IMR-90 (cell line): Measurements from ENCODE around the gene TMEM53. TPM values are rescaled to one million over a fixed set of nuclear protein-coding genes. Genes with fewer than 3 reads are reported as not detected.
A peak's percentile ranks its signal among the peaks of the same experiment; 100 is the strongest.

Experiments
- ATAC-seq: fragments of 200-7000 bp; cut with Tn5 transposase; 2 replicates; pipeline ENCODE4 v1.9.1; 2020; ENCODE audit warnings: low read depth, mild to moderate bottlenecking, moderate library complexity
- BruUV-seq: library from RNA; stranded (reverse); fragments of 400-500 nt; replicated peaks from 2 replicates; lab custom pipeline; 2021; lab: Mats Ljungman, UMichigan
- CTCF ChIA-PET: fragments of 300-600 bp; formaldehyde crosslinking; extraction: SDS; loops from one replicate; lab custom pipeline; 2021; ENCODE audit warnings: antibody characterized with exemption; lab: Yijun Ruan, JAX
- POLR2A ChIA-PET: fragments of 300-600 bp; sonication (Branson Sonifier 250); formaldehyde crosslinking; loops from one replicate; lab custom pipeline; 2022; ENCODE audit warnings: antibody characterized with exemption; ENCODE audit not compliant: unreplicated experiment; lab: Charles Lee
- DNase-seq: peaks from one replicate; pipeline ENCODE4 v3.0.0; 2013
- H2AFZ ChIP-seq: replicated peaks from 2 replicates; pipeline ENCODE3; 2013; ENCODE audit warnings: low read length, mild to moderate bottlenecking; ENCODE audit not compliant: poor library complexity
- H2AK5ac ChIP-seq: 2 replicates; pipeline ENCODE4 v1.6.1; 2013; ENCODE audit warnings: low read depth, low read length, inconsistent platforms
- H2AK9ac ChIP-seq: replicated peaks from 2 replicates; pipeline ENCODE3; 2013; ENCODE audit warnings: mild to moderate bottlenecking, low read depth, low read length, moderate library complexity; ENCODE audit not compliant: poor library complexity
- H2BK120ac ChIP-seq: 2 replicates; pipeline ENCODE4 v1.6.1; 2013; ENCODE audit warnings: low read depth, low read length, inconsistent platforms
- H2BK15ac ChIP-seq: 3 replicates; pipeline ENCODE4 v1.6.1; 2013; ENCODE audit warnings: low read depth, low read length, inconsistent platforms
- H2BK20ac ChIP-seq: 2 replicates; pipeline ENCODE4 v1.6.1; 2013; ENCODE audit warnings: low read depth, mild to moderate bottlenecking, inconsistent platforms, low read length, moderate library complexity
- H2BK5ac ChIP-seq: 2 replicates; pipeline ENCODE4 v1.6.1; 2013; ENCODE audit warnings: mild to moderate bottlenecking, low read depth, low read length, inconsistent platforms; ENCODE audit not compliant: poor library complexity, severe bottlenecking
- H3K14ac ChIP-seq: replicated peaks from 2 replicates; pipeline ENCODE4 v1.6.1; 2013; ENCODE audit warnings: low read depth, low read length, inconsistent platforms
- H3K18ac ChIP-seq: 2 replicates; pipeline ENCODE4 v1.6.1; 2013; ENCODE audit warnings: low read depth, low read length, control low read depth
- H3K23ac ChIP-seq: 2 replicates; pipeline ENCODE4 v1.6.1; 2013; ENCODE audit warnings: low read depth, low read length, inconsistent platforms
- H3K27ac ChIP-seq: 2 replicates; pipeline ENCODE4 v1.5.1; 2013; ENCODE audit warnings: mild to moderate bottlenecking, control low read depth, low read length; ENCODE audit not compliant: insufficient read depth
- H3K27me3 ChIP-seq: 2 replicates; pipeline ENCODE4 v1.6.1; 2013; ENCODE audit warnings: low read length; ENCODE audit not compliant: control insufficient read depth, insufficient read depth
- H3K36me3 ChIP-seq: 2 replicates; pipeline ENCODE4 v1.6.1; 2013; ENCODE audit warnings: low read length, mixed read lengths; ENCODE audit not compliant: control insufficient read depth, insufficient read depth
- H3K4ac ChIP-seq: 2 replicates; pipeline ENCODE4 v1.6.1; 2013; ENCODE audit warnings: low read depth, low read length, inconsistent platforms
- H3K4me1 ChIP-seq: 2 replicates; pipeline ENCODE4 v1.6.1; 2013; ENCODE audit warnings: low read length, mixed read lengths; ENCODE audit not compliant: control insufficient read depth, insufficient read depth
- H3K4me2 ChIP-seq: 2 replicates; pipeline ENCODE4 v1.6.1; 2013; ENCODE audit warnings: low read depth, mild to moderate bottlenecking, control low read depth, low read length, moderate library complexity
- H3K4me3 ChIP-seq: 2 replicates; pipeline ENCODE4 v1.5.1; 2013; ENCODE audit warnings: low read depth, mild to moderate bottlenecking, control low read depth, low read length, moderate library complexity; ENCODE audit not compliant: insufficient read depth
- H3K56ac ChIP-seq: 2 replicates; pipeline ENCODE4 v1.6.1; 2013; ENCODE audit warnings: low read length, inconsistent platforms; ENCODE audit not compliant: insufficient read depth; ENCODE audit errors: extremely low read depth
- H3K79me1 ChIP-seq, 2 experiments: 2 replicates each; pipeline ENCODE4 v1.6.1; 2013; ENCODE audit warnings: low read length in 2 of 2, inconsistent platforms in 1 of 2, low read depth in 1 of 2
- H3K9ac ChIP-seq: 2 replicates; pipeline ENCODE4 v1.6.1; 2013; ENCODE audit warnings: low read depth, low read length, control low read depth
- H3K9me1 ChIP-seq: 2 replicates; pipeline ENCODE4 v1.6.1; 2013; ENCODE audit warnings: low read length, inconsistent platforms; ENCODE audit not compliant: insufficient read depth
- H3K9me3 ChIP-seq: 2 replicates; pipeline ENCODE4 v1.6.1; 2013; ENCODE audit warnings: low read length; ENCODE audit not compliant: control insufficient read depth, insufficient read depth
- H4K20me1 ChIP-seq: 2 replicates; pipeline ENCODE4 v1.6.1; 2013; ENCODE audit warnings: low read length, inconsistent platforms; ENCODE audit not compliant: insufficient read depth
- H4K5ac ChIP-seq: 2 replicates; pipeline ENCODE4 v1.6.1; 2013; ENCODE audit warnings: mild to moderate bottlenecking, low read depth, low read length, control low read depth
- H4K8ac ChIP-seq, 2 experiments: 2 replicates each; pipeline ENCODE4 v1.6.1; 2013; ENCODE audit warnings: low read depth in 2 of 2, low read length in 2 of 2, control low read depth in 1 of 2, inconsistent platforms in 1 of 2
- H4K91ac ChIP-seq: 2 replicates; pipeline ENCODE4 v1.6.1; 2013; ENCODE audit warnings: low read depth, low read length, inconsistent platforms; ENCODE audit not compliant: insufficient read depth
- CEBPB ChIP-seq: IDR thresholded peaks from 2 replicates; pipeline ENCODE4 v1.6.1; 2012; ENCODE audit warnings: low read depth, low read length, improper control_type of control experiment
- CHD1 ChIP-seq: IDR thresholded peaks from 2 replicates; pipeline ENCODE4 v1.6.1; 2012; ENCODE audit warnings: low read depth, low read length, improper control_type of control experiment
- ELK1 ChIP-seq: fragments of 150-350 bp; IDR thresholded peaks from 2 replicates; pipeline ENCODE4 v1.6.1; 2016; ENCODE audit warnings: low read depth, mild to moderate bottlenecking, low read length, moderate library complexity, borderline replicate concordance
- FOS ChIP-seq: fragments of 150-350 bp; IDR thresholded peaks from 2 replicates; pipeline ENCODE4 v1.6.1; 2016; ENCODE audit warnings: low read depth, low read length
- MAFK ChIP-seq: IDR thresholded peaks from 2 replicates; pipeline ENCODE4 v1.6.1; 2012; ENCODE audit warnings: low read depth, low read length, improper control_type of control experiment
- MAZ ChIP-seq: IDR thresholded peaks from 2 replicates; pipeline ENCODE4 v1.6.1; 2012; ENCODE audit warnings: low read depth, mild to moderate bottlenecking, low read length, improper control_type of control experiment, moderate library complexity, borderline replicate concordance
- MXI1 ChIP-seq: IDR thresholded peaks from 2 replicates; pipeline ENCODE4 v1.6.1; 2012; ENCODE audit warnings: low read depth, mild to moderate bottlenecking, low read length, moderate library complexity, borderline replicate concordance
- NFE2L2 ChIP-seq: fragments of 150-350 bp; IDR thresholded peaks from 2 replicates; pipeline ENCODE4 v1.6.1; 2016; ENCODE audit warnings: low read depth, mild to moderate bottlenecking, low read length
- POLR2A ChIP-seq: IDR thresholded peaks from 2 replicates; pipeline ENCODE4 v1.6.1; 2012; ENCODE audit warnings: mild to moderate bottlenecking, low read depth, low read length
- RAD21 ChIP-seq: IDR thresholded peaks from 2 replicates; pipeline ENCODE4 v1.6.1; 2012; ENCODE audit warnings: low read length, improper control_type of control experiment
- RCOR1 ChIP-seq: IDR thresholded peaks from 2 replicates; pipeline ENCODE4 v1.6.1; 2012; ENCODE audit warnings: mild to moderate bottlenecking, low read length, improper control_type of control experiment; ENCODE audit not compliant: insufficient replicate concordance
- RFX5 ChIP-seq: IDR thresholded peaks from 2 replicates; pipeline ENCODE4 v1.8.0; 2012; ENCODE audit warnings: low read depth, mild to moderate bottlenecking, low read length, moderate library complexity
- SMC3 ChIP-seq: fragments of 150-350 bp; IDR thresholded peaks from 2 replicates; pipeline ENCODE4 v1.6.1; 2016; ENCODE audit warnings: low read depth, mild to moderate bottlenecking, antibody characterized with exemption, low read length, moderate library complexity
- WGBS, 2 experiments: methylation state at CpG; one replicate each; pipeline versions ENCODE4 v1.1.5 to v1.1.7; 2013; ENCODE audit warnings: missing lambda C conversion rate in 2 of 2; ENCODE audit not compliant: insufficient read length in 1 of 2; ENCODE audit errors: extremely low coverage in 2 of 2; 5-methylcytosine and 5-hydroxymethylcytosine counted together
- dilution Hi-C: fragments of 300-500 bp; cut with HindIII; formaldehyde crosslinking; loops from one replicate; pipeline ENCODE4 v1.14.3; 2018; ENCODE audit warnings: low sequenced_read_pairs; ENCODE audit not compliant: unreplicated experiment
- in situ Hi-C: fragments of 300-500 bp; cut with MboI; formaldehyde crosslinking; loops from 3 replicates; pipeline ENCODE4 v1.14.3; 2019; ENCODE audit warnings: low sequenced_read_pairs, inconsistent platforms, mixed read lengths
- intact Hi-C: fragments of 100-400 bp; cut with micrococcal nuclease; formaldehyde crosslinking; loops from 2 replicates; pipeline ENCODE4 v1.10.0; 2022
- polyA plus RNA-seq, 3 experiments: library from polyadenylated mRNA; depleted of rRNA; stranded (reverse); fragments of >200 nt; gene quantifications; 2 replicates each; pipeline ENCODE4 v1.2.3, GENCODE V29; 2012; ENCODE audit warnings: low replicate concordance in 1 of 3
- total RNA-seq: library from RNA; depleted of rRNA; stranded (reverse); fragments of >200 nt; gene quantifications from 2 replicates; pipeline ENCODE4 v1.2.3, GENCODE V29; 2012
- TF ChIP-seq, protein P1 (sequence below): fragments of 150-350 bp; IDR thresholded peaks from 2 replicates; pipeline ENCODE4 v1.6.1; 2017; ENCODE audit warnings: mild to moderate bottlenecking, antibody characterized with exemption, low read length, low read depth

TMEM53 gene
- total and polyA plus RNA-seq, 2 of the 4 experiments (the other 2 are of a cell fraction) = 2.7 to 6.3 TPM

- peak overlapping the region; percentile 4; the same call in 1 of the 2 replicates for H3K27ac ChIP-seq
- ChIA-PET CTCF (interaction anchor here (0.6 to 2.4 kb wide), 4 partner anchors 20 to 135 kb away, joined by 3 to 11 read pairs (median 4); no protein-coding TSS in a partner anchor), POLR2A (interaction anchor here (1.0 kb wide), 1 partner anchor 13 kb away, joined by 6 read pairs; no protein-coding TSS in a partner anchor)
- peak overlapping the region; percentile 18 for H2AFZ ChIP-seq
- H3K79me1 ChIP-seq = peaks cover 18 to 26% of the 10 kb centered on the region in 2 experiments
- ATAC-seq = peak; percentile 19
- H3K36me3 ChIP-seq = peaks cover 8% of the 10 kb centered on the region
- peak; percentile 96 for DNase-seq
- peak overlapping the region; percentile 62; the same call in 1 of the 2 replicates for H3K18ac ChIP-seq
- peak overlapping the region; percentile 39; the same call in 1 of the 2 replicates for H3K23ac ChIP-seq
- peak overlapping the region; percentile 41; the same call in 1 of the 2 replicates for H2BK120ac ChIP-seq
- dilution Hi-C loops (no loop called here), in situ Hi-C loops (no loop called here), intact Hi-C loops (no loop called here)
- WGBS, 2 experiments = no CpG with 5 or more reads among the region's 5 CpGs
- no peak overlapping the region for H3K9ac ChIP-seq
- peak overlapping the region; percentile 77; the same call in 1 of the 2 replicates for H3K14ac ChIP-seq
- H3K9me1 ChIP-seq = peaks cover 35% of the 10 kb centered on the region
- BruUV-seq = no TSS peak
- peak overlapping the region; percentile 59; the same call in 1 of the 2 replicates for H2AK5ac ChIP-seq
- H4K91ac ChIP-seq = peak overlapping the region; percentile 29; the same call in 1 of the 2 replicates
- H2BK15ac ChIP-seq = peak overlapping the region; percentile 72; the same call in 1 of the 3 replicates
- peak overlapping the region; percentile 80 for H3K4ac ChIP-seq
- H3K4me3 ChIP-seq = no peak overlapping the region
- H3K27me3 ChIP-seq = no peaks in the 10 kb centered on the region; the same call in 1 of the 2 replicates
- H3K9me3 ChIP-seq = no peaks in the 10 kb centered on the region
- peak overlapping the region; percentile 93 for H2BK5ac ChIP-seq
- H3K4me1 ChIP-seq = peaks cover 16% of the 10 kb centered on the region
- peaks cover 12% of the 10 kb centered on the region; the same call in 1 of the 2 replicates for H4K20me1 ChIP-seq
- peak overlapping the region; percentile 52; the same call in 1 of the 2 replicates for H3K56ac ChIP-seq
- no peak overlapping the region; the same call in 1 of the 2 replicates for H4K5ac ChIP-seq
- H4K8ac ChIP-seq = peak overlapping the region in 1 of 2 experiments; percentile 64; a peak in 2 of 4 replicates
- peak overlapping the region; percentile 64 for H2BK20ac ChIP-seq
- no peak overlapping the region for H2AK9ac ChIP-seq
- H3K4me2 ChIP-seq = no peak overlapping the region
- TF ChIP-seq MXI1 (no peak), FOS (peak; percentile 24; the same call in 1 of the 2 replicates), MAZ (no peak), CEBPB (peak; percentile 62; the same call in 1 of the 2 replicates), CHD1 (no peak), MAFK (no peak), ELK1 (no peak), RAD21 (no peak), NFE2L2 (no peak), SMC3 (no peak), RFX5 (no peak), POLR2A (no peak), RCOR1 (no peak)
- TF ChIP-seq, protein P1, sequence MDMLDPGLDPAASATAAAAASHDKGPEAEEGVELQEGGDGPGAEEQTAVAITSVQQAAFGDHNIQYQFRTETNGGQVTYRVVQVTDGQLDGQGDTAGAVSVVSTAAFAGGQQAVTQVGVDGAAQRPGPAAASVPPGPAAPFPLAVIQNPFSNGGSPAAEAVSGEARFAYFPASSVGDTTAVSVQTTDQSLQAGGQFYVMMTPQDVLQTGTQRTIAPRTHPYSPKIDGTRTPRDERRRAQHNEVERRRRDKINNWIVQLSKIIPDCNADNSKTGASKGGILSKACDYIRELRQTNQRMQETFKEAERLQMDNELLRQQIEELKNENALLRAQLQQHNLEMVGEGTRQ = no peak
Measured at GRCh38 chr1:44628962-44629756, 45.1 kb downstream of the TMEM53 start.
